NCI-H2196 treated with DMSO at 0.1 percent for 48 hours (cell line): ENCODE measurements around the gene TP53AIP1.
"Not testable (repeated sequence)": the region's sequence is repeated elsewhere in the genome, so short reads cannot be mapped to it uniquely, and the experiment has no call there.

Experiments used
- DNase-seq: peaks from one replicate; lab custom pipeline; 2025; ENCODE audit not compliant: unreplicated experiment; lab: John Stamatoyannopoulos, UW

TP53AIP1 gene

DNA sequence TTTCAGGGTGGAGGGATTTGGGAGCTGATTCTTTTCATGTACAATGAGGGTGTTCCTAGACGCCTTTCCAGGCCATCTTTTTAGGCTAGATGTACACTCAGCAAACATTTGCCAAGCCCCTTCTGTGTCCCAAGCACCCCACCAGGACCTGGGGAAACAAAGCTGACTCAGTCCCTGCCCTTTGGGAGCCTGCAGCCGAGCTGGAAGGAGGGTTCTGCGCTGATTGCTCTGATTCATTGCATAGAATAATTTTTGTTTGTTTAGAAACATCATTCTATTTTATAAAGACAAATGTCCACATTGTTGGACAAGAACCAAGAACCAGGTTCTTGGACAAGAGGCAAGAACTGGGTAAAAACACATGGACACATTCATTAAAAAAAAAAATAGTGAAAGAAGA, 16.7 kb downstream of the TP53AIP1 start:
- no peak for DNase-seq

- DNase-seq = no peak
These were observed 17.4 kb downstream of the TP53AIP1 start for GRCh38 chr11:128925250-128925600.

GRCh38 chr11:128924510-128925249, 18.0 kb downstream of the TP53AIP1 start:
- DNase-seq = no peak

GRCh38 chr11:128924104-128924503, 18.6 kb downstream of the TP53AIP1 start:
- DNase-seq = no peak

- no peak for DNase-seq
These were observed 20.9 kb downstream of the TP53AIP1 start for GRCh38 chr11:128921793-128922192.

- DNase-seq = no peak
These were observed 22.0 kb downstream of the TP53AIP1 start for GRCh38 chr11:128920666-128921065.

DNA sequence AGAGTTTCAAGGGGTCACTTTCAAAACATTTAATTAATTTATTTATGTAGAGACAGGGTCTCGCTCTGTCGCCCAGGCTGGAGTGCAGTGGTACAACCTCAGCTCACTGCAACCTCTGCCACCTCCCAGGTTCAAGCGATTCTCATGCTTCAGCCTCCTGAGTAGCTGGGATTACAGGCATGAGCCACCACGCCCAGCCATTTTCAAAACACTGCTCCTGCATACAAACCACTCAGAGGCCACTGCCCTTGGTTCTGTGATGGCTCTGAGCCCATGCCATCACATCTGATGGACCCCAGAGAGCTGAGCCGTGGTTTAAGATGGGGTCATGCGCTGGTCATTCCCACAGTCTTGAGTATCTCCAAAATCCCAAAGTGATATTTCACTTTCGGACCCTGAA, 23.0 kb downstream of the TP53AIP1 start:
- DNase-seq = not testable (repeated sequence)

GRCh38 chr11:128919216-128919615, 23.5 kb downstream of the TP53AIP1 start:
- no peak for DNase-seq

GRCh38 chr11:128917144-128917724, 25.4 kb downstream of the TP53AIP1 start:
- no peak for DNase-seq

DNA sequence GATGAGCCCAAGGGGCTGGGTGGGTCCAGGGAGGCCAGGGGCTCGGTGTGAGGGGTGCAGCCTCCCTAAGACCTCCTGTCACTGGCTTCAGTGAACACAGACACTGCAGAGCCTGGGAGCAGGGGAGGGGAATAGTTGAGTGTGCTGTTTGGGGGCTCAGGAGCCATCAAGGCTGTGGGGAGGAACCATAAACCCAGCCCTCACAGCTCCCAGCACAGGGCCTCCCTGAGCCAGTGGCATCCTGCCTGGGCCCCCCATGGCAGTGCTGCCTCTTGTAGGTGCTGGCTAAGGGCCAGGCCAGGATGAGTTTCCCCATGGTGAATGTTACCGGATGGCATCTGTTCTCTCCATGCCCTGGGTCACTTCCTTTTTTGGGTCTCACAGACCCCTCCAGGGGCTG, 26.0 kb downstream of the TP53AIP1 start:
- DNase-seq = no peak

DNA sequence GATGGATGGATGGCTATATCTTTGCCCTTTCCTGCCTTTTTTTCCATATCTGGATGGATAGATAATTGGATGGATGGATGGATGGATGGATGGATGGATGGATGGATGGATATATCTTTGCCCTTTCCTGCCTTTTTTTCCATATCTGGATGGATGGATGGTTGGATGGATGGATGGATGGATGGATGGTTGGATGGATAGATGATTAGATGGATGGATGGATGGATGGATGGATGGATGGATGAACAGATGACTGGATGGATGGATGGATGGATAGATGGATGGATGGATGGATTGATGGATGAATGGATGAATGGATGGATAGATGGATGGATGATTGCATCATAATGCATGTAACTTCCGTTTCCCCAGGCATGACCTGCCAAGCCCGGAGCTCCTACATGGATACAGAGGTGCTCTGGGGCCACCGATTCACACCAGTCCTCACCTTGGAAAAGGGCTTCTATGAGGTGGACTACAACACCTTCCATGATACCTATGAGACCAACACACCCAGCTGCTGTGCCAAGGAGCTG, 26.6 kb downstream of the TP53AIP1 start:
- DNase-seq = no peak

DNA sequence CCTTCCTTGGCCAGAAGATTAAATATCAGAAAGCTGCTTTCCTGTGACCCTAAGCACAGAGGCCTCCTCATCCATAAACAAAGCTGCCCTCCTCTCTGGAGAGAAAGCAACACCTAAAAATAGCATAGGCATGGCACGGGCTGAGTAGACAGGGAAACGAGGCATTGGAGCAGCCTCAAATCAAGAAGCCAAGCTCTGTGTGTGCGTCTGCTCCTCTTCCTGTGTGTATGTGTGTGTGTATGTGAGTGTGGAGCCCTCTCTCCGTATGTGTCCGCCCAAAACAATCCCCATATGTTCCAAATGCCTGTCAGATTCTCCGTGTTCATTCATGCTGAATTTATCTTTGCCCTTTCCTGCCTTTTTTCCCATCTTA, 27.5 kb downstream of the TP53AIP1 start:
- no peak for DNase-seq

- no peak for DNase-seq
These were observed 28.2 kb downstream of the TP53AIP1 start for GRCh38 chr11:128914216-128915148.

- DNase-seq = no peak
These were observed 28.9 kb downstream of the TP53AIP1 start for GRCh38 chr11:128913806-128914205.

GRCh38 chr11:128911701-128912100, 31.0 kb downstream of the TP53AIP1 start:
- no peak for DNase-seq

DNA sequence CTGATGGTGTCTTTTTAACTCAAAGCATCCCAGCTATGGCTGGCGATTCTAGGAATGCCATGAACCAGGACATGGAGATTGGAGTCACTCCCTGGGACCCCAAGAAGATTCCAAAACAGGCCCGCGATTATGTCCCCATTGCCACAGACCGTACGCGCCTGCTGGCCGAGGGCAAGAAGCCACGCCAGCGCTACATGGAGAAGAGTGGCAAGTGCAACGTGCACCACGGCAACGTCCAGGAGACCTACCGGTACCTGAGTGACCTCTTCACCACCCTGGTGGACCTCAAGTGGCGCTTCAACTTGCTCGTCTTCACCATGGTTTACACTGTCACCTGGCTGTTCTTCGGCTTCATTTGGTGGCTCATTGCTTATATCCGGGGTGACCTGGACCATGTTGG, 31.4 kb downstream of the TP53AIP1 start:
- no peak for DNase-seq

GRCh38 chr11:128910576-128910975, 32.1 kb downstream of the TP53AIP1 start:
- no peak for DNase-seq

DNA sequence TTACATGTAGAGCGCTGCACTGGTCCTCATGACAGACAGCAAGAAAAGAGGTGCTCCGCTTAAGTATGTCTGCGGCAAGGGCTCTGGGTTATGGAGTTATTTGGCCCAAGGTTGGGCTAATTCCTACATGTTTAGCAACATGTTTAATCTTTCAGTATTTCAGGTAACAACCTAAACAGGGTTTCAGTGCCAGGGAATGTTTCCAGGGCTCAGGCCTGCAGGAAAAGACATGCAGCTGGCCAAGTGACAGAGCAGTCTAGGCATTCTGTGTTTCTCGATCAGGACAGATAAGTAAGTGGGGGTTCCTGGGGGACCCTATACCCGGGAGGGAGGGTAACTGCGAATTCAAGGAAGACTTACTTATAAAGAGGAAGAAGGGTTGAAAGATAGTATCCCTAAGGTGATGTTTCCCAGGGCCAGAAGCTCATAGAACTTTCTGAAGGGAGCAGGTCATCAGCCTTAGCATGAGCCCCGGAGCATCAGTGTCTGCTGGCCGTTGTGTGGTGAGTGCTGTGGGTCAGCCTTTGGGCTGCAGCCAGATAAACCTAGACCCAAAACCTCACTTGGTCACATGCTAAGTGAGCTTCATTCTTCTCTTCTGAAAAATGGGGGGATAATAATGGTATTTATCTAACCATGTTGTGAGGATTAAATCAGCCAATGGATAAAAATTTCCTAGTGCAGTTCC, 33.1 kb downstream of the TP53AIP1 start:
- no peak for DNase-seq

DNA sequence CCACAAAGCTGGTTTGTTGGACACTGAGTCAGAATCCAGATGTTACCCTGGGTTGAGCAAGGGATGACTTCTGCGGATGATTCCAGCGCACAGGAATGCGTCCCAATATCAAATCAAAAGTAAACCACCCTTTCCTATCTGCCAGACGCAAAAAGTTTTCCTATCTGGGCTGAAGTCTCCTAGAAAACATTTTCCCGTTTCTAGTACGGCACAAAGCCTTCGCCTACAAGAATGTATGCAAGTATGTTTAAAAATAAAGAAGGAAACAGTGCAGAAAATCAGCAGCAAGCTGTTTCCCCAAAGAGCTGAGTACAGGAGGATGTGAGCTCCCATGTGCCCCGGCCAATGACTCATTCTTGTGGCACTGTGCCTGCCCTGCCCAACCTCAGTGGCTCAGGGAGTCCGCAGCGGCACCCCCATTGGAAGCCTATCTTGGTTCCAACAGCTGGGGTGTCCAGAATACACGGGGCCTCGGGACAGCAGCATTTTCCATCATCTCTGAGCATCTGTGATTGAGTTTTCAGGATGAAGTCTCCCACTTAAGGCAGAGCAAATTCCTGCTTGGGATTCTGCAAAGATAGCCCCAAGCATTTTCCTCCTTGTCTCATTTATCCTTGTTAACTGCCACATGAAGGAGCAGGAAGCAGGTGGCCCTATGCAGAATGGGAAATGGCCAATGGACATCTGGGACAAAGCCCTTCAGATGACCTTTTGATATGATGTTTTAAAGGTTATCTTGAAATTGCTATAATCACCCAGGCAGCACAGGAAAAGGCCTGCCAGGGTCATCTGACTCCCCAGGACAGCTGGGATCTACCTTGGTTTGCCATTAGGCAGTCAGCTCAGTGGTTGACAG, 34.1 kb downstream of the TP53AIP1 start:
- no peak for DNase-seq

DNA sequence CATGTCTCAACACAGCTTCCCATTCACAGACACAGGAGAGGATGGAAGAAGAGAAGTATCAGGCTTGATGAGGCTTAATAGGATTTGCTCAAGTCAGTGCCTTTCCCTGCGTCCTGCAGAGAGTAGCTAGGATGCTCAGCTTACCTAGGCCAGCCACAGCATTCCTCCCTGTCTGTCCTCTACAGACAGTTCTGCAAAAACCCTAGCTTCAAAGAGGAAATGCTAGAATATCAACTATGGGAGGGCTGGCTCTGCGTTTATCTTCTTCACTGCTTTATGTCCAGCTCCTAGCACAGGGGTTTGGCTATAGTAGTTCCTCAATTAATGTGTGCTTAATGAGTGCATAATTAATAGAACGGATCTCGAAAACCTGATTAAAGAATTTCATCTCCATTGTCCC, 35.1 kb downstream of the TP53AIP1 start:
- no peak for DNase-seq
